K562 (cell line): ENCODE data around the gene ODC1. TPM values are rescaled to one million over a fixed set of nuclear protein-coding genes. Genes with fewer than 3 reads are reported as not detected.
A peak's percentile ranks its signal among the peaks of the same experiment; 100 is the strongest.

ENCODE experiments used
- ATAC-seq: fragments of 200-7000 bp; cut with Tn5 transposase; 3 replicates; pipeline ENCODE4 v1.9.1; 2020; ENCODE audit warnings: moderate library complexity
- BruUV-seq: library from RNA; stranded (reverse); fragments of 400-500 nt; replicated peaks from 2 replicates; lab custom pipeline; 2021; lab: Mats Ljungman, UMichigan
- CTCF ChIA-PET: fragments of 300-600 bp; formaldehyde crosslinking; extraction: SDS; loops from one replicate; lab custom pipeline; 2021; ENCODE audit warnings: low intra/inter-chr PET ratio; lab: Yijun Ruan, JAX
- POLR2A ChIA-PET: fragments of 300-600, 350-650 bp; sonication (Branson Sonifier 250); formaldehyde crosslinking; extraction: SDS; loops from one replicate; lab custom pipeline; 2021; ENCODE audit warnings: antibody characterized with exemption, inconsistent platforms; lab: Yijun Ruan, JAX
- DNase-seq, 4 experiments: peaks; one replicate each; pipeline versions ENCODE4 v3.0.0 to v3.0.0-alpha.2; 2011 to 2018; ENCODE audit warnings: low spot score in 3 of 4, mixed read lengths in 3 of 4; ENCODE audit errors: extremely low read depth in 1 of 4
- FAIRE-seq: peaks from 2 replicates; lab custom pipeline; 2011; peaks lifted over from hg19 to GRCh38; lab: Jason Lieb, UNC
- H2AFZ ChIP-seq: 2 replicates; pipeline ENCODE4 v1.6.0; 2011; ENCODE audit warnings: low read depth, low read length, control low read depth, inconsistent platforms
- H3K27ac ChIP-seq: fragments of 200-600 bp; 3 replicates; pipeline ENCODE4 v1.8.0; 2011; ENCODE audit warnings: low read depth, mild to moderate bottlenecking, control low read depth, inconsistent platforms, low read length, moderate library complexity, mixed read lengths; ENCODE audit errors: extremely low read depth
- H3K27me3 ChIP-seq, 2 experiments: fragments of 300-600 bp in 1 of 2; 2 replicates in 1 of 2; 3 replicates in 1 of 2; pipeline versions ENCODE4 v1.6.0 to v1.8.0; 2011; ENCODE audit warnings: inconsistent platforms in 2 of 2, low read length in 2 of 2, mild to moderate bottlenecking in 1 of 2, mixed read lengths in 1 of 2, moderate library complexity in 1 of 2; ENCODE audit not compliant: control insufficient read depth in 2 of 2, insufficient read depth in 2 of 2
- H3K36me3 ChIP-seq: fragments of 300-600 bp; 3 replicates; pipeline ENCODE4 v1.8.0; 2011; ENCODE audit warnings: mild to moderate bottlenecking, low read length, inconsistent platforms; ENCODE audit not compliant: control insufficient read depth, insufficient read depth
- H3K4me1 ChIP-seq, 2 experiments: fragments of 200-600 bp in 1 of 2; replicated peaks in 1 of 2; 2 replicates in 1 of 2; 3 replicates in 1 of 2; pipeline versions ENCODE4 v1.5.1 to v1.8.0; 2011; ENCODE audit warnings: inconsistent platforms in 2 of 2, low read length in 2 of 2, mild to moderate bottlenecking in 1 of 2, mixed read lengths in 1 of 2, moderate library complexity in 1 of 2; ENCODE audit not compliant: control insufficient read depth in 2 of 2, insufficient read depth in 2 of 2
- H3K4me2 ChIP-seq: 2 replicates; pipeline ENCODE4 v1.6.1; 2011; ENCODE audit warnings: low read length, control low read depth, inconsistent platforms, mixed read lengths; ENCODE audit not compliant: insufficient read depth
- H3K4me3 ChIP-seq: fragments of 200-600 bp; sonication (generic), shearing (Covaris generic); 2 replicates; pipeline ENCODE4 v1.5.1; 2016; ENCODE audit warnings: control low read depth, inconsistent platforms
- H3K79me2 ChIP-seq: fragments of 200-600 bp; 3 replicates; pipeline ENCODE4 v1.8.0; 2011; ENCODE audit warnings: low read length, inconsistent platforms; ENCODE audit not compliant: control insufficient read depth, insufficient read depth
- H3K9ac ChIP-seq, 2 experiments: 2 replicates each; pipeline versions ENCODE4 v1.6.0 to v1.6.1; 2011; ENCODE audit warnings: low read depth in 2 of 2, low read length in 2 of 2, control low read depth in 1 of 2, inconsistent platforms in 1 of 2, mild to moderate bottlenecking in 1 of 2, mixed read lengths in 1 of 2; ENCODE audit not compliant: insufficient read depth in 1 of 2
- H3K9me1 ChIP-seq: one replicate; pipeline ENCODE4 v1.6.0; 2011; ENCODE audit warnings: inconsistent platforms, mild to moderate bottlenecking, low read length, moderate library complexity; ENCODE audit not compliant: control insufficient read depth, insufficient read depth
- H3K9me3 ChIP-seq: replicated peaks from 2 replicates; pipeline ENCODE4 v1.5.1; 2011; ENCODE audit warnings: low read depth, low read length, inconsistent platforms; ENCODE audit not compliant: control insufficient read depth, insufficient read depth
- H4K20me1 ChIP-seq: replicated peaks from 2 replicates; pipeline ENCODE4 v1.6.1; 2011; ENCODE audit warnings: low read length, inconsistent platforms, mixed read lengths; ENCODE audit not compliant: control insufficient read depth, insufficient read depth
- CUX1 ChIP-seq: fragments of 200-800 bp; sonication (Bioruptor generic); IDR thresholded peaks from 2 replicates; pipeline ENCODE4 v1.6.1; 2016; ENCODE audit warnings: missing genetic modification characterization, missing compliant biosample characterization
- HDGF ChIP-seq: fragments of 450-650 bp; IDR thresholded peaks from 2 replicates; pipeline ENCODE4 v1.6.1; 2016
- KAT7 ChIP-seq: sonication (generic); formaldehyde crosslinking; IDR thresholded peaks from 2 replicates; pipeline ENCODE4 v1.8.0; 2022; ENCODE audit warnings: missing genetic modification reagents, mild to moderate bottlenecking, borderline replicate concordance
- MCM2 ChIP-seq: fragments of 450-650 bp; IDR thresholded peaks from 2 replicates; pipeline ENCODE4 v1.6.1; 2017; ENCODE audit warnings: low read depth, mild to moderate bottlenecking
- PML ChIP-seq: IDR thresholded peaks from 2 replicates; pipeline ENCODE4 v1.6.1; 2012; ENCODE audit warnings: low read length, inconsistent platforms
- RCOR1 ChIP-seq, 2 experiments: IDR thresholded peaks; 2 replicates each; pipeline ENCODE4 v1.6.1; 2012; ENCODE audit warnings: low read depth in 2 of 2, low read length in 2 of 2, borderline replicate concordance in 1 of 2, improper control_type of control experiment in 1 of 2
- SMARCA4 ChIP-seq: fragments of 450-650 bp; IDR thresholded peaks from 2 replicates; pipeline ENCODE4 v1.6.1; 2016
- SMC3 ChIP-seq: conservative IDR thresholded peaks from 2 replicates; pipeline ENCODE4 v1.6.1; 2011; ENCODE audit warnings: low read depth, low read length, improper control_type of control experiment; ENCODE audit not compliant: insufficient read depth
- SOX6 ChIP-seq: fragments of 450-650 bp; IDR thresholded peaks from 2 replicates; pipeline ENCODE4 v1.6.1; 2014; ENCODE audit warnings: mild to moderate bottlenecking
- TEAD1 ChIP-seq, 2 experiments: fragments of 450-650 bp in 1 of 2; sonication (generic) in 1 of 2; formaldehyde crosslinking; IDR thresholded peaks; 2 replicates each; pipeline versions ENCODE4 v1.4.0 to v1.8.0; 2020 to 2022; ENCODE audit warnings: mild to moderate bottlenecking in 2 of 2, missing genetic modification reagents in 1 of 2
- ZNF717 ChIP-seq: fragments of 250-450 bp; sonication (Bioruptor Pico); IDR thresholded peaks from 2 replicates; pipeline ENCODE4 v1.5.0; 2021
- WGBS: fragments of 100-300 bp; shearing (Covaris generic); methylation state at CpG from one replicate; pipeline ENCODE4 v1.1.6; 2016; ENCODE audit warnings: low coverage, mixed read lengths; ENCODE audit not compliant: insufficient coverage; ENCODE audit errors: missing lambda C conversion rate; 5-methylcytosine and 5-hydroxymethylcytosine counted together
- in situ Hi-C: fragments of 300-500 bp; cut with MboI; formaldehyde crosslinking; loops from 4 replicates; pipeline ENCODE4 v1.15.0; 2018; ENCODE audit warnings: inconsistent platforms, mixed read lengths
- intact Hi-C: fragments of 100-400 bp; cut with micrococcal nuclease; formaldehyde crosslinking; loops from 2 replicates; pipeline ENCODE4 v1.14.2; 2022
- polyA plus RNA-seq, 8 experiments: library from polyadenylated mRNA; depleted of rRNA in 4 of 8; stranded (reverse) in 5 of 8; unstranded in 3 of 8; fragments of >200 nt; fragmentation: Nextera tagmentation in 2 of 8; fragmentation: Illumina TruSeq in 1 of 8; extraction: Ambion mirVana in 2 of 8; extraction: Trizol in 1 of 8; gene quantifications; 2 replicates each; pipeline versions ENCODE4 v1.2.1 to v1.2.3, GENCODE V29; 2011 to 2014; ENCODE audit warnings: inconsistent platforms in 1 of 8, missing spikeins in 1 of 8
- total RNA-seq, 7 experiments: library from RNA; depleted of rRNA in 6 of 7; stranded (reverse); fragments of >200 nt in 6 of 7; fragmentation: Illumina TruSeq in 2 of 7; extraction: Trizol in 2 of 7; gene quantifications; 2 replicates each; pipeline versions ENCODE4 v1.2.1 to v1.2.3, GENCODE V29; 2011 to 2021; ENCODE audit warnings: low replicate concordance in 1 of 7
- TF ChIP-seq, protein P1 (sequence below), 2 experiments: fragments of 200-800 bp in 1 of 2; sonication (Bioruptor generic) in 1 of 2; sonication (generic) in 1 of 2; formaldehyde crosslinking in 1 of 2; IDR thresholded peaks in 1 of 2; conservative IDR thresholded peaks in 1 of 2; 2 replicates each; pipeline versions ENCODE4 v1.5.0 to v1.6.1; 2016 to 2020; ENCODE audit warnings: missing compliant biosample characterization in 1 of 2, missing genetic modification characterization in 1 of 2, missing genetic modification reagents in 1 of 2

ODC1 gene
- total and polyA plus RNA-seq, 9 of the 15 experiments (the other 6 are each of a cell fraction or from before 2014, with no cell fraction given), result 142 to 563 (median 457) TPM

GRCh38 chr2:10434886-10435819 is 13.0 kb downstream of the ODC1 start:
- Histone ChIP-seq H3K4me1 (peaks cover 9 to 51% of the 10 kb centered on the region in 2 experiments), H4K20me1 (peaks cover 11% of the 10 kb centered on the region), H3K36me3 (peaks cover 15% of the 10 kb centered on the region), H3K4me2 (peak overlapping the region; percentile 3; the same call in 1 of the 2 replicates), H3K4me3 (no peak overlapping the region), H3K27me3 (no peaks in the 10 kb centered on the region), H3K79me2 (no peaks in the 10 kb centered on the region), H3K9me1 (no peaks in the 10 kb centered on the region), H2AFZ (peak overlapping the region; percentile 33; the same call in 1 of the 2 replicates), H3K9me3 (no peaks in the 10 kb centered on the region), H3K9ac (peak overlapping the region in 1 of 2 experiments; percentile 82; a peak in 2 of 4 replicates), H3K27ac (no peak overlapping the region)
- intact Hi-C loops (loop anchor here (1.0 to 10.0 kb wide), 5 partner anchors 165 to 630 kb away; no protein-coding TSS in a partner anchor), in situ Hi-C loops (loop anchor here (5.0 to 10.0 kb wide), 2 partner anchors 313 to 640 kb away; partner anchors contain the start of gene RRM2)
- WGBS, result 24% methylated on average over 26 of the region's 28 CpGs
- peak; percentile 95 for FAIRE-seq
- peak; percentile 88 for ATAC-seq
- CTCF ChIA-PET, result interaction anchor here (0.5 to 2.1 kb wide), 7 partner anchors 164 to 377 kb away, joined by 3 to 21 read pairs (median 4); partner anchors contain the start of gene PDIA6
- peak; percentile 87 to 91 (median 90) for DNase-seq
- POLR2A ChIA-PET, result interaction anchor here (0.6 to 3.1 kb wide), 21 partner anchors 9 to 369 kb away, joined by 3 to 47 read pairs (median 3); partner anchors contain the start of gene ODC1
- BruUV-seq, result no TSS peak
- TF ChIP-seq SMC3 (peak; percentile 99), TEAD1 (CRISPR knock-in tag; IDR thresholded peaks at IDR 0.05) (0 out of 4 replicates have a peak, but pooled peaks of 1 of the 2 experiments have one; percentile 37), CUX1 (CRISPR knock-in tag) (no peak), HDGF (no peak), KAT7 (CRISPR knock-in tag) (no peak; the same call in 1 of the 2 replicates), ZNF717 (CRISPR knock-in tag) (no peak), PML (0 out of 2 replicates have a peak, but pooled peaks have one; percentile 24), RCOR1 (IDR thresholded peaks at IDR 0.05; ENCODE audit: borderline replicate concordance in 1 of 2, low read depth in 2 of 2, low read length in 2 of 2) (peak; percentile 68 to 80; a peak in 2 of 4 replicates), MCM2 (no peak), SOX6 (peak; percentile 57; the same call in 1 of the 2 replicates), SMARCA4 (no peak)
- TF ChIP-seq, protein P1, sequence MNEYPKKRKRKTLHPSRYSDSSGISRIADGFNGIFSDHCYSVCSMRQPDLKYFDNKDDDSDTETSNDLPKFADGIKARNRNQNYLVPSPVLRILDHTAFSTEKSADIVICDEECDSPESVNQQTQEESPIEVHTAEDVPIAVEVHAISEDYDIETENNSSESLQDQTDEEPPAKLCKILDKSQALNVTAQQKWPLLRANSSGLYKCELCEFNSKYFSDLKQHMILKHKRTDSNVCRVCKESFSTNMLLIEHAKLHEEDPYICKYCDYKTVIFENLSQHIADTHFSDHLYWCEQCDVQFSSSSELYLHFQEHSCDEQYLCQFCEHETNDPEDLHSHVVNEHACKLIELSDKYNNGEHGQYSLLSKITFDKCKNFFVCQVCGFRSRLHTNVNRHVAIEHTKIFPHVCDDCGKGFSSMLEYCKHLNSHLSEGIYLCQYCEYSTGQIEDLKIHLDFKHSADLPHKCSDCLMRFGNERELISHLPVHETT (CRISPR knock-in tag; conservative IDR thresholded peaks at IDR 0.05 in 1 of 2, IDR thresholded peaks at IDR 0.05 in 1 of 2), result no peak
